ENCODE measurements around the gene ZYX. TPM values are rescaled to one million over a fixed set of nuclear protein-coding genes. Genes with fewer than 3 reads are reported as not detected.
A peak's percentile ranks its signal among the peaks of the same experiment; 100 is the strongest.

Gene ZYX
- total and polyA plus RNA-seq, 12 donors = 48.5 to 152 (median 74.6) TPM

DNA sequence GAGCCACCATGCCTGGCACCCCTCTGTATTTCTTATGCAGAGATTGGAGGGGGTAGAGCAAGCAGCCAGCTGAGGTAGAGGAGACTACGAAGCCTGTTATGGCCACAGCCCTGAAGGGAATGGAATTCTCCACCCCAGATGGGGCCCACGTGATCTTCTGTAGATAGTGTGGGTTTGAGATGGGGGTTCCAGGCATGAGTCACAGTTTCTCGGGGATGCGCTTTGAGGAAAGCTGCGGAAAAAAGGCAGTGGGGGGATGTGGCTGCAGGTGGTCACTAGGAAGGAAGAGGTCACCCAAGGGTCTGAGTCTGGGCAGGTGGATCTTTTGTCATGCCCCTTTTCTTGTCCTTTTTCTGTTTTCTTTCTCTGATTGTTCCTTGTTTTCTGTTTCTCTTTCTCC lies 30.1 kb upstream of the ZYX start:
- Histone ChIP-seq H3K4me3 (no peak overlapping the region), H3K4me1 (no peaks in the 10 kb centered on the region), H3K27me3 (peaks cover 0 to 35% (median 11%) of the 10 kb centered on the region in 7 donors), H3K27ac (no peak overlapping the region), H3K9me3 (no peaks in the 10 kb centered on the region), H3K36me3 (no peaks in the 10 kb centered on the region)
- intact Hi-C loops (cut with DNase I) = no loop called here
- DNase-seq (no peak), ATAC-seq (no peak)
- 61 to 69% methylated on average over 5 of the region's 5 CpGs for WGBS, 2 donors
- TF ChIP-seq, protein P1, sequence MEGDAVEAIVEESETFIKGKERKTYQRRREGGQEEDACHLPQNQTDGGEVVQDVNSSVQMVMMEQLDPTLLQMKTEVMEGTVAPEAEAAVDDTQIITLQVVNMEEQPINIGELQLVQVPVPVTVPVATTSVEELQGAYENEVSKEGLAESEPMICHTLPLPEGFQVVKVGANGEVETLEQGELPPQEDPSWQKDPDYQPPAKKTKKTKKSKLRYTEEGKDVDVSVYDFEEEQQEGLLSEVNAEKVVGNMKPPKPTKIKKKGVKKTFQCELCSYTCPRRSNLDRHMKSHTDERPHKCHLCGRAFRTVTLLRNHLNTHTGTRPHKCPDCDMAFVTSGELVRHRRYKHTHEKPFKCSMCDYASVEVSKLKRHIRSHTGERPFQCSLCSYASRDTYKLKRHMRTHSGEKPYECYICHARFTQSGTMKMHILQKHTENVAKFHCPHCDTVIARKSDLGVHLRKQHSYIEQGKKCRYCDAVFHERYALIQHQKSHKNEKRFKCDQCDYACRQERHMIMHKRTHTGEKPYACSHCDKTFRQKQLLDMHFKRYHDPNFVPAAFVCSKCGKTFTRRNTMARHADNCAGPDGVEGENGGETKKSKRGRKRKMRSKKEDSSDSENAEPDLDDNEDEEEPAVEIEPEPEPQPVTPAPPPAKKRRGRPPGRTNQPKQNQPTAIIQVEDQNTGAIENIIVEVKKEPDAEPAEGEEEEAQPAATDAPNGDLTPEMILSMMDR (IDR thresholded peaks at IDR 0.05) = no peak

- no peak for ATAC-seq
- intact Hi-C loops (cut with DNase I) = no loop called here
These were observed 29.6 kb upstream of the ZYX start for GRCh38 chr7:143351574-143351973.

DNA sequence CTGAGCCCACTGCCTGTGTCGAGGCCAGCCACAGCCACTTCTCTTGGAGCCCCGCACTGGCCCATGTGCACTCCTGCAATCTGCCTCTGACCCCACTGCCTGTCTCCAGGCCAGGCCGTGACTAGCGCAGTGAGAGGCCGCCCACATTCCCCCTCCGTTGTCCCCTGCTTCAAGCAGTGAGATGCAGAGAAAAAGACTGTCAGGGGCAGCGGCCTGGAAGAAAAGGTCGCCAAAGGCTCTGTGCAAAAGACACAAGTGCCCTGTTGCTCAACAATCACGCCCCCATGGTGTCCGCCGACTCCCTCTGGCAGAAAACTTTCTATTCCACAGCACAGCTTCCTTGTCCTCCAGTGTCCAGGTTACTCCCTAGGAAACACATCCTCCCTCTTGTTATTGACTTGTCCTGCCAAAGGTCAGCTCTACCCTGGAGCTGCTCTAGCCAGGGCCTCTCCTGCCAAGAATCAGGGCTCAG lies 28.6 kb upstream of the ZYX start:
- peak in 1 of 8 donors; percentile 14 for ATAC-seq
- intact Hi-C loops (cut with DNase I) = no loop called here
- H3K4me3 ChIP-seq = no peak overlapping the region
- H3K27me3 ChIP-seq = peaks cover 0 to 22% (median 7%) of the 10 kb centered on the region in 7 donors
- 71 to 72% methylated on average over 11 of the region's 11 CpGs for WGBS, 2 donors
- H3K27ac ChIP-seq = no peak overlapping the region
- H3K9me3 ChIP-seq = no peaks in the 10 kb centered on the region
- H3K4me1 ChIP-seq = no peaks in the 10 kb centered on the region
- no peaks in the 10 kb centered on the region for H3K36me3 ChIP-seq
- TF ChIP-seq, protein P1 (IDR thresholded peaks at IDR 0.05) = no peak
- DNase-seq = no peak

More at GRCh38 chr7:143351574-143351973, 29.6 kb upstream of the ZYX start:
- H3K27ac ChIP-seq = no peak overlapping the region
- H3K27me3 ChIP-seq = peaks cover 0 to 30% (median 7%) of the 10 kb centered on the region in 7 donors
- TF ChIP-seq, protein P1 (IDR thresholded peaks at IDR 0.05) = no peak
- no peak for DNase-seq
- no peaks in the 10 kb centered on the region for H3K4me1 ChIP-seq
- WGBS, 2 donors = 91% methylated on average over 9 of the region's 9 CpGs
- no peak overlapping the region for H3K4me3 ChIP-seq
- no peaks in the 10 kb centered on the region for H3K9me3 ChIP-seq
- H3K36me3 ChIP-seq = no peaks in the 10 kb centered on the region

DNA sequence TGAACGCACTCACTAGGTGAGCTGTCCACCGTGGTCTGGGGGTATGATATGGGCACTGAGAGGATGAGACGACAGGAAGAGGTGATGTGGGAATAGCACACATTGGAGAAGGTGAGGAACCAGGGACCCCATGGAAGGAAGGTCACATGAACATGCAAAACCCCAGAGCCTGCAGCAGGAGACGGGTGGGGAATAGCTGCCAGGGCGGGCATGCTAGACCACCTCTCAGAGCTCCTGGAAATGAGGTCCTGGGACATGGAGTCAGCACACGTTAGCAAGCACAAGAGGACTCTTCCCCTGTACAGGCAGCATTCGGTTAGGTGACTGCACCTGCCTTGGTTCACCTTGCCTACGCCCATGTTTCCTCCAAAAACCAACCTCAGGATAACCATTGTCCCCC lies 26.8 kb upstream of the ZYX start:
- DNase-seq (no peak), ATAC-seq (no peak)
- Histone ChIP-seq H3K27me3 (peaks cover 0 to 22% (median 8%) of the 10 kb centered on the region in 7 donors), H3K9me3 (no peaks in the 10 kb centered on the region), H3K4me3 (no peak overlapping the region), H3K4me1 (no peaks in the 10 kb centered on the region), H3K27ac (no peak overlapping the region), H3K36me3 (no peaks in the 10 kb centered on the region)
- intact Hi-C loops (cut with DNase I) = no loop called here
- TF ChIP-seq, protein P1 (IDR thresholded peaks at IDR 0.05) = no peak
- 93% methylated on average over 8 of the region's 8 CpGs for WGBS, 2 donors
